ENCODE results near the gene CNIH2.
A peak's percentile ranks its signal among the peaks of the same experiment; 100 is the strongest.
"Not testable (repeated sequence)": the region's sequence is repeated elsewhere in the genome, so short reads cannot be mapped to it uniquely, and the experiment has no call there.

Gene CNIH2

GRCh38 chr11:66272596-66272995 is 5.4 kb upstream of the CNIH2 start:
- DNase-seq, result no peak

GRCh38 chr11:66274219-66274618 is 3.8 kb upstream of the CNIH2 start:
- in situ Hi-C loops (cut with MboI; ENCODE audit: low pct_unique_long_range_greater_than_20kb, low sequenced_read_pairs), result no loop called here
- DNase-seq, result no peak

More at GRCh38 chr11:66272596-66272995, 5.4 kb upstream of the CNIH2 start:
- in situ Hi-C loops (cut with MboI; ENCODE audit: low pct_unique_long_range_greater_than_20kb, low sequenced_read_pairs), result no loop called here

GRCh38 chr11:66275396-66275795 is 2.6 kb upstream of the CNIH2 start:
- no peak for DNase-seq
- in situ Hi-C loops (cut with MboI; ENCODE audit: low pct_unique_long_range_greater_than_20kb, low sequenced_read_pairs), result no loop called here

- in situ Hi-C loops (cut with MboI; ENCODE audit: low pct_unique_long_range_greater_than_20kb, low sequenced_read_pairs), result no loop called here
- DNase-seq, result no peak
Measured at GRCh38 chr11:66275984-66276612, 1.9 kb upstream of the CNIH2 start.

- DNase-seq; in situ Hi-C loops (cut with MboI; ENCODE audit: low pct_unique_long_range_greater_than_20kb, low sequenced_read_pairs): not testable (repeated sequence)
Measured at GRCh38 chr11:66276619-66277018, 1.4 kb upstream of the CNIH2 start.

- in situ Hi-C loops (cut with MboI; ENCODE audit: low pct_unique_long_range_greater_than_20kb, low sequenced_read_pairs); DNase-seq: not testable (repeated sequence)
Measured at GRCh38 chr11:66277064-66277463, 911 bp upstream of the CNIH2 start.

GRCh38 chr11:66278363-66279091 is 552 bp downstream of the CNIH2 start:
- no peak for DNase-seq
- in situ Hi-C loops (cut with MboI; ENCODE audit: low pct_unique_long_range_greater_than_20kb, low sequenced_read_pairs), result no loop called here

GRCh38 chr11:66279092-66279734 is 1.2 kb downstream of the CNIH2 start:
- in situ Hi-C loops (cut with MboI; ENCODE audit: low pct_unique_long_range_greater_than_20kb, low sequenced_read_pairs), result no loop called here
- DNase-seq, result no peak

GRCh38 chr11:66280428-66280827 is 2.5 kb downstream of the CNIH2 start:
- in situ Hi-C loops (cut with MboI; ENCODE audit: low pct_unique_long_range_greater_than_20kb, low sequenced_read_pairs), result no loop called here
- no peak for DNase-seq

- no peak for DNase-seq
- in situ Hi-C loops (cut with MboI; ENCODE audit: low pct_unique_long_range_greater_than_20kb, low sequenced_read_pairs), result no loop called here
Measured at GRCh38 chr11:66281001-66281400, 3.0 kb downstream of the CNIH2 start.

GRCh38 chr11:66281776-66282467 is 3.9 kb downstream of the CNIH2 start:
- DNase-seq, result no peak
- in situ Hi-C loops (cut with MboI; ENCODE audit: low pct_unique_long_range_greater_than_20kb, low sequenced_read_pairs), result no loop called here

- in situ Hi-C loops (cut with MboI; ENCODE audit: low pct_unique_long_range_greater_than_20kb, low sequenced_read_pairs), result no loop called here
- peak; percentile 99 for DNase-seq
Measured at GRCh38 chr11:66282468-66283455, 4.8 kb downstream of the CNIH2 start.

GRCh38 chr11:66283461-66284105 is 5.6 kb downstream of the CNIH2 start:
- no peak for DNase-seq
- in situ Hi-C loops (cut with MboI; ENCODE audit: low pct_unique_long_range_greater_than_20kb, low sequenced_read_pairs), result no loop called here

- in situ Hi-C loops (cut with MboI; ENCODE audit: low pct_unique_long_range_greater_than_20kb, low sequenced_read_pairs), result no loop called here
Measured at GRCh38 chr11:66284526-66285078, 6.6 kb downstream of the CNIH2 start.

GRCh38 chr11:66285250-66285947 is 7.4 kb downstream of the CNIH2 start:
- DNase-seq, result no peak
- in situ Hi-C loops (cut with MboI; ENCODE audit: low pct_unique_long_range_greater_than_20kb, low sequenced_read_pairs), result no loop called here

More at GRCh38 chr11:66284526-66285078, 6.6 kb downstream of the CNIH2 start:
- DNase-seq, result no peak

- in situ Hi-C loops (cut with MboI; ENCODE audit: low pct_unique_long_range_greater_than_20kb, low sequenced_read_pairs), result no loop called here
- DNase-seq, result no peak
Measured at GRCh38 chr11:66286699-66287098, 8.7 kb downstream of the CNIH2 start.

- DNase-seq, result no peak
- in situ Hi-C loops (cut with MboI; ENCODE audit: low pct_unique_long_range_greater_than_20kb, low sequenced_read_pairs), result no loop called here
Measured at GRCh38 chr11:66287211-66287888, 9.4 kb downstream of the CNIH2 start.

Data from KBM-7 (cell line).